ENCODE results near the gene IER5. TPM values are rescaled to one million over a fixed set of nuclear protein-coding genes. Genes with fewer than 3 reads are reported as not detected.
A peak's percentile ranks its signal among the peaks of the same experiment; 100 is the strongest.

IER5 gene
- total and polyA plus RNA-seq, 2 donors (not counting 1 experiment from before 2014, with no cell fraction given): 19.1 to 42.8 TPM

DNA sequence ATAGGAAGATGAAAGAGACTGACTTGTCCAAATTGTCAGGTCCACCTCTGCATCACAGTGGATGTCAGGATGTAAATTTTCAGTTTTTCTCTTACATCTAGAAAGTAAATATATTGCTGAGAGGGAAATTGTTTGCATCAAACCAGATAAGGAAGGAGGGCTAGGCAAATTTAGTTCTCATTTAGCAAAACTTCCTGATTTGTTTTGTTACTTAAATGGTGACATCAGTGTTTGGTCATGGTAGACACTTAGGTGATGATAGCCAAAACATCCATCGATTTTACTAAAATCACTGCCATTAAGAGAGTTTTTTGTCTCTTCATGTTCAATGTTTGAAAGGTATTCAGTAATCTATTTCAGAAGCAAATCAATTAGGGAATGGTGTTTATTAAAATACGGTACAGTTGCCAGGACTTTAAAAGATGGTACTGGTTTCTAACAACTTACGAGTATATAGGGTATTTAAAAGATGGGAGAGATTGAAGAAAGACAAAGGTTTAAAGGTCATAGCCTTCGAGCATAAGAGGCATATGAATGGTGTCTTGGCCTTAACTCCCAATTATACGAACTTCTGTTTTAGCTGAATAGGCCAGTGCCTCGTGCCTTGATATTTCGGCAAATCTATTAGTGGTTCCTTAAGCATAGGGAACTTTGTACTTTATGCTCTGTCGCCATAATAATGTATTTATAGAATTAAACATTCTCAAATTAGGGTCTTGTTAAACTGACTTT is 3.0 kb downstream of the IER5 start:
- peaks cover 29% of the 10 kb centered on the region for H3K4me1 ChIP-seq (ENCODE audit: control insufficient read depth, extremely low read depth, insufficient read depth, low read length)
- no peak overlapping the region for H3K9ac ChIP-seq (ENCODE audit: insufficient read depth, low read length)
- H3K9me3 ChIP-seq (ENCODE audit: control insufficient read depth, insufficient read depth, low read depth, low read length): no peaks in the 10 kb centered on the region
- H4K20me1 ChIP-seq (ENCODE audit: control insufficient read depth, extremely low read depth, insufficient read depth, low read length): peaks cover 6% of the 10 kb centered on the region
- peaks cover 8% of the 10 kb centered on the region for H3K36me3 ChIP-seq (ENCODE audit: control insufficient read depth, insufficient read depth, low read length)
- H3K4me3 ChIP-seq (replicated peaks in 1 of 4; ENCODE audit: control extremely low read depth in 1 of 4, insufficient read depth in 1 of 4, low read depth in 3 of 4, low read length in 4 of 4): peak overlapping the region; percentile 91 to 99 (median 96)
- no peak overlapping the region for H3K27ac ChIP-seq (ENCODE audit: insufficient read depth, low read length)
- H3K4me2 ChIP-seq (ENCODE audit: extremely low read depth, insufficient read depth, low read length): peak overlapping the region; percentile 77
- DNase-seq (ENCODE audit: low read depth in 2 of 2): no peak
- no peaks in the 10 kb centered on the region for H3K27me3 ChIP-seq (ENCODE audit: control insufficient read depth, insufficient read depth, low read length)
- H3K79me2 ChIP-seq (ENCODE audit: control insufficient read depth, insufficient read depth, low read length): peaks cover 61% of the 10 kb centered on the region
- no peak for TF ChIP-seq EZH2 (IDR thresholded peaks at IDR 0.05; ENCODE audit: low read length, missing control alignments)
- TF ChIP-seq CTCF (conservative IDR thresholded peaks at IDR 0.05 in 1 of 2, IDR thresholded peaks at IDR 0.05 in 1 of 2; ENCODE audit: low read depth in 1 of 2, low read length in 2 of 2): no peak
- no peak overlapping the region for H2AFZ ChIP-seq (ENCODE audit: low read length)

DNA sequence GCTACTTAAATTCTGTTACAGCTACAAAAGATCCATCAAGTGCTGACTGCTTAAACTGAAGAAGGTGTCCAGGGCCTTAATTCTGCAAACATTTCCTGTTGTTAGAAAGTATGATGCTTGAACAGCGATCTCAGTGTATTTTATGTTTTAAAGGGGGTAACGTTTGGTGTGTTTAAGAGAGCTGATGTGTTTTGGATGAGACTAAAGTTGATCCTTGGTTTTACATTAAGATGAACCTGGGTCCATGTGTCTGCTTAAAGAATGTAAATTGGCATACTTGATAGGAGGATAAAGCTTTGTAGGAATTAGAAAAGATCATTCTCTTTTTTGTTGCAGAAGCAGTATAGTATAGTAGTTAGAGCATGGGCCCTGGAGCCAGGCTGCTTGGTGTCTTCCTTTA is 3.6 kb downstream of the IER5 start:
- TF ChIP-seq EZH2 (IDR thresholded peaks at IDR 0.05; ENCODE audit: low read length, missing control alignments) (no peak), CTCF (conservative IDR thresholded peaks at IDR 0.05 in 1 of 2, IDR thresholded peaks at IDR 0.05 in 1 of 2; ENCODE audit: low read depth in 1 of 2, low read length in 2 of 2) (no peak)
- Histone ChIP-seq H2AFZ (ENCODE audit: low read length) (no peak overlapping the region), H3K4me3 (replicated peaks in 1 of 4; ENCODE audit: control extremely low read depth in 1 of 4, insufficient read depth in 1 of 4, low read depth in 3 of 4, low read length in 4 of 4) (peak overlapping the region; percentile 91 to 99 (median 96)), H3K36me3 (ENCODE audit: control insufficient read depth, insufficient read depth, low read length) (peaks cover 8% of the 10 kb centered on the region), H3K4me1 (ENCODE audit: control insufficient read depth, extremely low read depth, insufficient read depth, low read length) (peaks cover 34% of the 10 kb centered on the region), H3K9me3 (ENCODE audit: control insufficient read depth, insufficient read depth, low read depth, low read length) (no peaks in the 10 kb centered on the region), H3K4me2 (ENCODE audit: extremely low read depth, insufficient read depth, low read length) (peak overlapping the region; percentile 77), H3K79me2 (ENCODE audit: control insufficient read depth, insufficient read depth, low read length) (peaks cover 61% of the 10 kb centered on the region), H3K9ac (ENCODE audit: insufficient read depth, low read length) (no peak overlapping the region), H3K27ac (ENCODE audit: insufficient read depth, low read length) (no peak overlapping the region), H4K20me1 (ENCODE audit: control insufficient read depth, extremely low read depth, insufficient read depth, low read length) (peaks cover 6% of the 10 kb centered on the region), H3K27me3 (ENCODE audit: control insufficient read depth, insufficient read depth, low read length) (no peaks in the 10 kb centered on the region)
- no peak for DNase-seq (ENCODE audit: low read depth in 2 of 2)

DNA sequence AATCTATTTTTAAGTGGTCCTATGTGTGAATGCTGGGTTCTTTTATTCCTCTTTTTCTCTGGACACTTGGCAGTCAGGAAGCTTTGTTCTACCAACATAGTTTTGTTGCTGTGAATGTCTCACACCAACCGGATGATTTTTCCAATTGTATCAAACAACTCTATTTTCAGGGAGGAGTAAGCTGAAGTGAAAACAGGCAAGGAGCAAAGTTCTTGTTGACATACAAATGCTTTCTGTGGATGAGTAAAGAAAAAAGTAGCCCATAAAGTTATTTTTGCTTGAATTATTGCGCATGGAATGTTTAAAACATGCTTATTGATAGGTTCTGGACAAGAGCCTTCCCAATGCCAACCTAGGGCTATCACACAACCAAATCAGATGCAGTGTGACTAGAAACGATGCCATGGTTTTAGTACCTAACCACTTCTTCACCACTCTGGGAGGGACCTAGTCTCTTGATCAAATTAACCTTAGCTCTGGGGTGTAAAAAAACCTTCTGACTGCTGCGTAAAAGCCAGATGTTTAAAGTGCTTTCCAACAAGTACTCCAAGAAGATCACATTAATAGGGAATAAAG is 4.5 kb downstream of the IER5 start:
- no peak for TF ChIP-seq EZH2 (IDR thresholded peaks at IDR 0.05; ENCODE audit: low read length, missing control alignments)
- no peak for TF ChIP-seq CTCF (conservative IDR thresholded peaks at IDR 0.05 in 1 of 2, IDR thresholded peaks at IDR 0.05 in 1 of 2; ENCODE audit: low read depth in 1 of 2, low read length in 2 of 2)
- H3K4me1 ChIP-seq (ENCODE audit: control insufficient read depth, extremely low read depth, insufficient read depth, low read length): peaks cover 40% of the 10 kb centered on the region
- H3K79me2 ChIP-seq (ENCODE audit: control insufficient read depth, insufficient read depth, low read length): peaks cover 57% of the 10 kb centered on the region
- H4K20me1 ChIP-seq (ENCODE audit: control insufficient read depth, extremely low read depth, insufficient read depth, low read length): peaks cover 6% of the 10 kb centered on the region
- no peak overlapping the region for H2AFZ ChIP-seq (ENCODE audit: low read length)
- H3K36me3 ChIP-seq (ENCODE audit: control insufficient read depth, insufficient read depth, low read length): peaks cover 8% of the 10 kb centered on the region
- H3K9me3 ChIP-seq (ENCODE audit: control insufficient read depth, insufficient read depth, low read depth, low read length): no peaks in the 10 kb centered on the region
- H3K4me3 ChIP-seq (replicated peaks in 1 of 4; ENCODE audit: control extremely low read depth in 1 of 4, insufficient read depth in 1 of 4, low read depth in 3 of 4, low read length in 4 of 4): peak overlapping the region in 2 of 4 experiments; percentile 11 to 99
- no peak overlapping the region for H3K27ac ChIP-seq (ENCODE audit: insufficient read depth, low read length)
- no peak overlapping the region for H3K9ac ChIP-seq (ENCODE audit: insufficient read depth, low read length)
- no peak for DNase-seq (ENCODE audit: low read depth in 2 of 2)
- no peaks in the 10 kb centered on the region for H3K27me3 ChIP-seq (ENCODE audit: control insufficient read depth, insufficient read depth, low read length)
- peak overlapping the region; percentile 77 for H3K4me2 ChIP-seq (ENCODE audit: extremely low read depth, insufficient read depth, low read length)
